K562 (cell line): ENCODE data around the gene WWC2. TPM values are rescaled to one million over a fixed set of nuclear protein-coding genes. Genes with fewer than 3 reads are reported as not detected.

Source experiments
- AFF4 ChIP-seq: sonication (generic); formaldehyde crosslinking; IDR thresholded peaks from 2 replicates; pipeline ENCODE4 v1.8.0; 2023; ENCODE audit warnings: mild to moderate bottlenecking, missing genetic modification reagents
- ATF1 ChIP-seq, 2 experiments: fragments of 450-650 bp in 1 of 2; IDR thresholded peaks; 2 replicates each; pipeline ENCODE4 v1.6.1; 2016; ENCODE audit warnings: missing compliant biosample characterization in 1 of 2, missing genetic modification characterization in 1 of 2
- BCOR ChIP-seq: fragments of 450-650 bp; IDR thresholded peaks from 2 replicates; pipeline ENCODE4 v1.6.1; 2016
- CBX3 ChIP-seq, 2 experiments: IDR thresholded peaks; 1 replicate in 1 of 2; 2 replicates in 1 of 2; pipeline ENCODE4 v1.6.1; 2012; ENCODE audit warnings: inconsistent platforms in 2 of 2, low read length in 2 of 2, borderline replicate concordance in 1 of 2, control low read depth in 1 of 2
- GATAD2B ChIP-seq: fragments of 450-650 bp; IDR thresholded peaks from 2 replicates; pipeline ENCODE4 v1.6.1; 2017; ENCODE audit warnings: mild to moderate bottlenecking, borderline replicate concordance
- HDAC2 ChIP-seq: fragments of 450-650 bp; IDR thresholded peaks from 2 replicates; pipeline ENCODE4 v1.6.1; 2016; ENCODE audit warnings: mild to moderate bottlenecking
- L3MBTL2 ChIP-seq: fragments of 450-650 bp; IDR thresholded peaks from 2 replicates; pipeline ENCODE4 v1.6.1; 2016; ENCODE audit warnings: mild to moderate bottlenecking, moderate library complexity
- MAZ ChIP-seq, 2 experiments: fragments of 450-650 bp in 1 of 2; sonication (generic) in 1 of 2; formaldehyde crosslinking; IDR thresholded peaks in 1 of 2; conservative IDR thresholded peaks in 1 of 2; 2 replicates each; pipeline versions ENCODE4 v1.4.0 to v1.5.0; 2020; ENCODE audit warnings: mild to moderate bottlenecking in 1 of 2, missing genetic modification reagents in 1 of 2
- MITF ChIP-seq: IDR thresholded peaks from 2 replicates; pipeline ENCODE4 v1.6.1; 2014; ENCODE audit warnings: antibody characterized with exemption
- MTA1 ChIP-seq: fragments of 450-650 bp; IDR thresholded peaks from 2 replicates; pipeline ENCODE4 v1.6.1; 2017; ENCODE audit warnings: borderline replicate concordance
- MYC ChIP-seq, 2 experiments: fragments of 250-450 bp in 1 of 2; sonication (Bioruptor Pico) in 1 of 2; IDR thresholded peaks; 2 replicates each; pipeline versions ENCODE4 v1.5.1 to v1.6.1; 2012 to 2021; ENCODE audit warnings: low read depth in 2 of 2, borderline replicate concordance in 1 of 2, improper control_type of control experiment in 1 of 2, low read length in 1 of 2, mild to moderate bottlenecking in 1 of 2, moderate library complexity in 1 of 2
- NFE2 ChIP-seq: IDR thresholded peaks from 2 replicates; pipeline ENCODE4 v1.6.1; 2014; ENCODE audit warnings: antibody characterized with exemption, low read depth
- YBX1 ChIP-seq: fragments of 450-650 bp; IDR thresholded peaks from 2 replicates; pipeline ENCODE4 v1.7.1; 2016; ENCODE audit warnings: mild to moderate bottlenecking
- ZNF140 ChIP-seq: fragments of 250-450 bp; sonication (Bioruptor Pico); IDR thresholded peaks from 2 replicates; pipeline ENCODE4 v1.8.0; 2021; ENCODE audit warnings: moderate library complexity, mild to moderate bottlenecking, inconsistent platforms
- ZNF280B ChIP-seq: fragments of 250-450 bp; sonication (Bioruptor Pico); IDR thresholded peaks from 2 replicates; pipeline ENCODE4 v1.5.1; 2021; ENCODE audit warnings: mild to moderate bottlenecking
- ZNF445 ChIP-seq: fragments of 250-450 bp; sonication (Bioruptor Pico); IDR thresholded peaks from 2 replicates; pipeline ENCODE4 v1.4.0; 2020; ENCODE audit warnings: low read depth, mild to moderate bottlenecking, moderate library complexity
- polyA plus RNA-seq, 8 experiments: library from polyadenylated mRNA; depleted of rRNA in 4 of 8; stranded (reverse) in 5 of 8; unstranded in 3 of 8; fragments of >200 nt; fragmentation: Nextera tagmentation in 2 of 8; fragmentation: Illumina TruSeq in 1 of 8; extraction: Ambion mirVana in 2 of 8; extraction: Trizol in 1 of 8; gene quantifications; 2 replicates each; pipeline versions ENCODE4 v1.2.1 to v1.2.3, GENCODE V29; 2011 to 2014; ENCODE audit warnings: inconsistent platforms in 1 of 8, missing spikeins in 1 of 8
- total RNA-seq, 7 experiments: library from RNA; depleted of rRNA in 6 of 7; stranded (reverse); fragments of >200 nt in 6 of 7; fragmentation: Illumina TruSeq in 2 of 7; extraction: Trizol in 2 of 7; gene quantifications; 2 replicates each; pipeline versions ENCODE4 v1.2.1 to v1.2.3, GENCODE V29; 2011 to 2021; ENCODE audit warnings: low replicate concordance in 1 of 7
- TF ChIP-seq, protein P1 (sequence below): fragments of 250-450 bp; sonication (Bioruptor Pico); IDR thresholded peaks from 2 replicates; pipeline ENCODE4 v1.8.0; 2021; ENCODE audit warnings: borderline replicate concordance, mild to moderate bottlenecking, moderate library complexity; ENCODE audit not compliant: poor library complexity, severe bottlenecking
- TF ChIP-seq, protein P2 (sequence below): fragments of 450-650 bp; IDR thresholded peaks from 2 replicates; pipeline ENCODE4 v1.7.1; 2018; ENCODE audit warnings: mild to moderate bottlenecking, low read depth; ENCODE audit not compliant: partially characterized antibody

Gene WWC2
- total and polyA plus RNA-seq, 9 of the 15 experiments (the other 6 are each of a cell fraction or from before 2014, with no cell fraction given), result 3.7 to 39.4 (median 19.6) TPM

- TF ChIP-seq, protein P1, sequence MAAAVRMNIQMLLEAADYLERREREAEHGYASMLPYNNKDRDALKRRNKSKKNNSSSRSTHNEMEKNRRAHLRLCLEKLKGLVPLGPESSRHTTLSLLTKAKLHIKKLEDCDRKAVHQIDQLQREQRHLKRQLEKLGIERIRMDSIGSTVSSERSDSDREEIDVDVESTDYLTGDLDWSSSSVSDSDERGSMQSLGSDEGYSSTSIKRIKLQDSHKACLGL, result no peak
- TF ChIP-seq ZNF140 (CRISPR knock-in tag) (no peak), ZNF280B (CRISPR knock-in tag) (no peak), L3MBTL2 (peak; percentile 48; the same call in 1 of the 2 replicates), MYC (IDR thresholded peaks at IDR 0.05; ENCODE audit: low read depth, low read length) (peak; percentile 73), MYC (CRISPR knock-in tag; IDR thresholded peaks at IDR 0.05; ENCODE audit: borderline replicate concordance, low read depth) (no peak), MTA1 (0 out of 2 replicates have a peak, but pooled peaks have one; percentile 62), GATAD2B (0 out of 2 replicates have a peak, but pooled peaks have one; percentile 42), CBX3 (IDR thresholded peaks at IDR 0.05; ENCODE audit: borderline replicate concordance in 1 of 2, low read length in 2 of 2) (no peak; a peak in 1 of 3 replicates), BCOR (peak; percentile 52; the same call in 1 of the 2 replicates), MAZ (CRISPR knock-in tag; conservative IDR thresholded peaks at IDR 0.05 in 1 of 2, IDR thresholded peaks at IDR 0.05 in 1 of 2) (no peak; a peak in 1 of 4 replicates), YBX1 (no peak), ATF1 (CRISPR knock-in tag; IDR thresholded peaks at IDR 0.05) (no peak), ATF1 (tag; IDR thresholded peaks at IDR 0.05) (0 out of 2 replicates have a peak, but pooled peaks have one; percentile 37), NFE2 (peak; percentile 44; the same call in 1 of the 2 replicates), MITF (peak; percentile 83), AFF4 (CRISPR knock-in tag) (no peak), HDAC2 (0 out of 2 replicates have a peak, but pooled peaks have one; percentile 63), ZNF445 (CRISPR knock-in tag) (no peak)
- TF ChIP-seq, protein P2, sequence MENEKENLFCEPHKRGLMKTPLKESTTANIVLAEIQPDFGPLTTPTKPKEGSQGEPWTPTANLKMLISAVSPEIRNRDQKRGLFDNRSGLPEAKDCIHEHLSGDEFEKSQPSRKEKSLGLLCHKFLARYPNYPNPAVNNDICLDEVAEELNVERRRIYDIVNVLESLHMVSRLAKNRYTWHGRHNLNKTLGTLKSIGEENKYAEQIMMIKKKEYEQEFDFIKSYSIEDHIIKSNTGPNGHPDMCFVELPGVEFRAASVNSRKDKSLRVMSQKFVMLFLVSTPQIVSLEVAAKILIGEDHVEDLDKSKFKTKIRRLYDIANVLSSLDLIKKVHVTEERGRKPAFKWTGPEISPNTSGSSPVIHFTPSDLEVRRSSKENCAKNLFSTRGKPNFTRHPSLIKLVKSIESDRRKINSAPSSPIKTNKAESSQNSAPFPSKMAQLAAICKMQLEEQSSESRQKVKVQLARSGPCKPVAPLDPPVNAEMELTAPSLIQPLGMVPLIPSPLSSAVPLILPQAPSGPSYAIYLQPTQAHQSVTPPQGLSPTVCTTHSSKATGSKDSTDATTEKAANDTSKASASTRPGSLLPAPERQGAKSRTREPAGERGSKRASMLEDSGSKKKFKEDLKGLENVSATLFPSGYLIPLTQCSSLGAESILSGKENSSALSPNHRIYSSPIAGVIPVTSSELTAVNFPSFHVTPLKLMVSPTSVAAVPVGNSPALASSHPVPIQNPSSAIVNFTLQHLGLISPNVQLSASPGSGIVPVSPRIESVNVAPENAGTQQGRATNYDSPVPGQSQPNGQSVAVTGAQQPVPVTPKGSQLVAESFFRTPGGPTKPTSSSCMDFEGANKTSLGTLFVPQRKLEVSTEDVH, result no peak
Measured at GRCh38 chr4:183241322-183241640, 142.2 kb downstream of the WWC2 start (continued).
